B cell (primary cell): ENCODE results near the gene TRA2B. TPM values are rescaled to one million over a fixed set of nuclear protein-coding genes. Genes with fewer than 3 reads are reported as not detected.

ENCODE experiments used
- ATAC-seq: fragments of 200-7000 bp; cut with Tn5 transposase; one replicate; pipeline ENCODE4 v1.10.0; 2021; ENCODE audit warnings: low read depth, mild to moderate bottlenecking, moderate number of reproducible peaks, moderate library complexity
- CTCF ChIA-PET: fragments of 350-600 bp; sonication (Branson Sonifier 250); formaldehyde crosslinking; loops from one replicate; lab custom pipeline; 2021; ENCODE audit warnings: antibody characterized with exemption, inconsistent platforms; lab: Charles Lee
- POLR2A ChIA-PET: fragments of 350-600 bp; sonication (Branson Sonifier 250); formaldehyde crosslinking; loops from one replicate; lab custom pipeline; 2021; ENCODE audit warnings: antibody characterized with exemption; lab: Charles Lee
- DNase-seq: peaks from one replicate; pipeline ENCODE4 v3.0.0; 2013
- H2AFZ ChIP-seq: 2 replicates; pipeline ENCODE4 v1.6.1; 2012; ENCODE audit warnings: mild to moderate bottlenecking, low read depth, low read length; ENCODE audit not compliant: insufficient read depth, poor library complexity, severe bottlenecking
- H3K27ac ChIP-seq, 2 donors: 1 replicate in 1 of 2; 2 replicates in 1 of 2; pipeline ENCODE4 v1.5.1; 2012 to 2013; ENCODE audit warnings: low read length in 2 of 2, mild to moderate bottlenecking in 2 of 2, moderate library complexity in 1 of 2
- H3K27me3 ChIP-seq, 4 experiments: fragments of 200-600 bp in 1 of 4; sonication (generic) in 1 of 4; replicated peaks in 1 of 4; 1 replicate in 2 of 4; 2 replicates in 2 of 4; pipeline versions ENCODE4 v1.6.1 to v1.7.0; 2013 to 2016; ENCODE audit warnings: low read length in 3 of 4, mild to moderate bottlenecking in 2 of 4, mixed read lengths in 1 of 4, moderate library complexity in 1 of 4; ENCODE audit not compliant: insufficient read depth in 4 of 4, control insufficient read depth in 3 of 4; ENCODE audit errors: control extremely low read depth in 1 of 4
- H3K36me3 ChIP-seq, 2 experiments: replicated peaks in 1 of 2; 1 replicate in 1 of 2; 2 replicates in 1 of 2; pipeline versions ENCODE4 v1.6.1 to v1.7.1; 2013; ENCODE audit warnings: low read length in 1 of 2; ENCODE audit not compliant: insufficient read depth in 2 of 2, control insufficient read depth in 1 of 2; ENCODE audit errors: control extremely low read depth in 1 of 2, extremely low read depth in 1 of 2
- H3K4me1 ChIP-seq, 2 donors: fragments of 200-600 bp in 1 of 2; sonication (generic) in 1 of 2; 1 replicate in 1 of 2; 2 replicates in 1 of 2; pipeline versions ENCODE4 v1.5.1 to v1.6.1; 2013 to 2017; ENCODE audit warnings: low read length in 2 of 2; ENCODE audit not compliant: control insufficient read depth in 2 of 2, insufficient read depth in 2 of 2
- H3K4me2 ChIP-seq: replicated peaks from 2 replicates; pipeline ENCODE3; 2012; ENCODE audit warnings: mild to moderate bottlenecking, low read depth, low read length; ENCODE audit not compliant: poor library complexity, severe bottlenecking
- H3K4me3 ChIP-seq, 5 experiments: fragments of 200-600 bp in 1 of 5; sonication (generic) in 1 of 5; 1 replicate in 3 of 5; 2 replicates in 2 of 5; pipeline versions ENCODE4 v1.5.1 to v1.7.0; 2011 to 2016; ENCODE audit warnings: low read length in 4 of 5, mild to moderate bottlenecking in 4 of 5, low read depth in 2 of 5, control low read depth in 1 of 5, moderate library complexity in 1 of 5; ENCODE audit not compliant: insufficient read depth in 1 of 5; ENCODE audit errors: control extremely low read depth in 1 of 5, extremely low read depth in 1 of 5
- H3K79me2 ChIP-seq: fragments of 200-600 bp; sonication (generic); one replicate; pipeline ENCODE4 v1.6.0; 2016; ENCODE audit warnings: low read length; ENCODE audit not compliant: control insufficient read depth, insufficient read depth
- H3K9ac ChIP-seq: fragments of 200-600 bp; sonication (generic); 2 replicates; pipeline ENCODE4 v1.6.1; 2017; ENCODE audit warnings: mild to moderate bottlenecking, low read length, moderate library complexity
- H3K9me3 ChIP-seq, 3 donors: one replicate each; pipeline versions ENCODE4 v1.6.1 to v1.7.1; 2013; ENCODE audit warnings: low read length in 2 of 3; ENCODE audit not compliant: control insufficient read depth in 2 of 3, insufficient read depth in 1 of 3; ENCODE audit errors: control extremely low read depth in 1 of 3
- H4K20me1 ChIP-seq: 2 replicates; pipeline ENCODE4 v1.6.0; 2012; ENCODE audit warnings: mild to moderate bottlenecking, low read length; ENCODE audit not compliant: insufficient read depth, control insufficient read depth, poor library complexity, severe bottlenecking
- H3K27ac Mint-ChIP-seq: one replicate; pipeline ENCODE4 v1.8.0; 2021; ENCODE audit warnings: mixed read lengths
- H3K27me3 Mint-ChIP-seq: one replicate; pipeline ENCODE4 v1.8.0; 2021; ENCODE audit warnings: mixed read lengths
- H3K4me1 Mint-ChIP-seq: one replicate; pipeline ENCODE4 v1.8.0; 2021; ENCODE audit warnings: mixed read lengths
- H3K4me3 Mint-ChIP-seq: one replicate; pipeline ENCODE4 v1.8.0; 2021; ENCODE audit warnings: mixed read lengths
- H3K9me3 Mint-ChIP-seq: one replicate; pipeline ENCODE4 v1.8.0; 2022; ENCODE audit warnings: mixed read lengths; ENCODE audit not compliant: insufficient read depth
- EZH2 ChIP-seq: IDR thresholded peaks from 2 replicates; pipeline ENCODE4 v1.6.1; 2012; ENCODE audit warnings: borderline replicate concordance, low read depth, mild to moderate bottlenecking, moderate library complexity, low read length; ENCODE audit not compliant: insufficient read depth, poor library complexity, severe bottlenecking
- WGBS: methylation state at CpG from one replicate; pipeline ENCODE4 v1.1.5; 2013; ENCODE audit warnings: missing lambda C conversion rate; ENCODE audit not compliant: insufficient coverage; 5-methylcytosine and 5-hydroxymethylcytosine counted together
- intact Hi-C: fragments of 100-400 bp; cut with micrococcal nuclease; formaldehyde crosslinking; loops from one replicate; pipeline ENCODE4 v1.10.0; 2022
- polyA plus RNA-seq: library from polyadenylated mRNA; depleted of rRNA; stranded (reverse); fragments of >200 nt; gene quantifications from 2 replicates; pipeline ENCODE4 v1.2.3, GENCODE V29; 2012
- total RNA-seq, 2 donors: library from RNA; stranded (reverse); fragments of 120-200 nt in 1 of 2; gene quantifications; 1 replicate in 1 of 2; 2 replicates in 1 of 2; pipeline versions ENCODE4 v1.2.3 to v1.2.4, GENCODE V29; 2013 to 2022
- TF ChIP-seq, protein P1 (sequence below): fragments of 200-600 bp; IDR thresholded peaks from one replicate; pipeline ENCODE4 v1.8.0; 2022; ENCODE audit warnings: antibody characterized with exemption, mild to moderate bottlenecking

TRA2B gene
- total and polyA plus RNA-seq, 2 donors (not counting 1 experiment from before 2014, with no cell fraction given) = 220 to 1,062 TPM

DNA sequence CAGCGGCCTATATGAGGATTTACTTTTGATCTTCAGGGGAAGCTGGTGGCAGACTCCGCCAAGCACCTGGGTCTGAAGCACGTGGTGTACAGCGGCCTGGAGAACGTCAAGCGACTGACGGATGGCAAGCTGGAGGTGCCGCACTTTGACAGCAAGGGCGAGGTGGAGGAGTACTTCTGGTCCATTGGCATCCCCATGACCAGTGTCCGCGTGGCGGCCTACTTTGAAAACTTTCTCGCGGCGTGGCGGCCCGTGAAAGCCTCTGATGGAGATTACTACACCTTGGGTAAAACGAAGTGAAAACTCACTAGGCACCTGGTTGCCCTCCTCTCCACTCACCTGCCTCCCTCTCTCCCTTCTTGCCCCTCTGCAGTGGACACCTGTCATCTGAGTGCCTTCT lies 33.8 kb upstream of the TRA2B start:
- H3K4me1 ChIP-seq = no peaks in the 10 kb centered on the region
- H3K79me2 ChIP-seq = no peaks in the 10 kb centered on the region
- H3K36me3 ChIP-seq = no peaks in the 10 kb centered on the region
- no peak overlapping the region for H3K9ac ChIP-seq
- H3K27ac Mint-ChIP-seq = no peak overlapping the region
- ChIA-PET POLR2A (no interaction called here), CTCF (interaction anchor here (1.3 to 4.4 kb wide), 4 partner anchors 11 to 646 kb away, joined by 4 to 18 read pairs (median 6); no protein-coding TSS in a partner anchor)
- H3K4me2 ChIP-seq = no peak overlapping the region
- H3K4me1 Mint-ChIP-seq = no peaks in the 10 kb centered on the region
- TF ChIP-seq, protein P1, sequence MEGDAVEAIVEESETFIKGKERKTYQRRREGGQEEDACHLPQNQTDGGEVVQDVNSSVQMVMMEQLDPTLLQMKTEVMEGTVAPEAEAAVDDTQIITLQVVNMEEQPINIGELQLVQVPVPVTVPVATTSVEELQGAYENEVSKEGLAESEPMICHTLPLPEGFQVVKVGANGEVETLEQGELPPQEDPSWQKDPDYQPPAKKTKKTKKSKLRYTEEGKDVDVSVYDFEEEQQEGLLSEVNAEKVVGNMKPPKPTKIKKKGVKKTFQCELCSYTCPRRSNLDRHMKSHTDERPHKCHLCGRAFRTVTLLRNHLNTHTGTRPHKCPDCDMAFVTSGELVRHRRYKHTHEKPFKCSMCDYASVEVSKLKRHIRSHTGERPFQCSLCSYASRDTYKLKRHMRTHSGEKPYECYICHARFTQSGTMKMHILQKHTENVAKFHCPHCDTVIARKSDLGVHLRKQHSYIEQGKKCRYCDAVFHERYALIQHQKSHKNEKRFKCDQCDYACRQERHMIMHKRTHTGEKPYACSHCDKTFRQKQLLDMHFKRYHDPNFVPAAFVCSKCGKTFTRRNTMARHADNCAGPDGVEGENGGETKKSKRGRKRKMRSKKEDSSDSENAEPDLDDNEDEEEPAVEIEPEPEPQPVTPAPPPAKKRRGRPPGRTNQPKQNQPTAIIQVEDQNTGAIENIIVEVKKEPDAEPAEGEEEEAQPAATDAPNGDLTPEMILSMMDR = no peak
- TF ChIP-seq EZH2 = no peak
- no peaks in the 10 kb centered on the region for H4K20me1 ChIP-seq
- H2AFZ ChIP-seq = no peak overlapping the region
- WGBS = 90% methylated on average over 15 of the region's 18 CpGs
- intact Hi-C loops = no loop called here
- no peaks in the 10 kb centered on the region for H3K9me3 Mint-ChIP-seq
- H3K27me3 ChIP-seq = no peaks in the 10 kb centered on the region
- H3K9me3 ChIP-seq = no peaks in the 10 kb centered on the region
- DNase-seq (no peak), ATAC-seq (no peak)
- H3K4me3 Mint-ChIP-seq = no peak overlapping the region
- no peak overlapping the region for H3K4me3 ChIP-seq
- no peak overlapping the region for H3K27ac ChIP-seq
- H3K27me3 Mint-ChIP-seq = peaks cover 4% of the 10 kb centered on the region

DNA sequence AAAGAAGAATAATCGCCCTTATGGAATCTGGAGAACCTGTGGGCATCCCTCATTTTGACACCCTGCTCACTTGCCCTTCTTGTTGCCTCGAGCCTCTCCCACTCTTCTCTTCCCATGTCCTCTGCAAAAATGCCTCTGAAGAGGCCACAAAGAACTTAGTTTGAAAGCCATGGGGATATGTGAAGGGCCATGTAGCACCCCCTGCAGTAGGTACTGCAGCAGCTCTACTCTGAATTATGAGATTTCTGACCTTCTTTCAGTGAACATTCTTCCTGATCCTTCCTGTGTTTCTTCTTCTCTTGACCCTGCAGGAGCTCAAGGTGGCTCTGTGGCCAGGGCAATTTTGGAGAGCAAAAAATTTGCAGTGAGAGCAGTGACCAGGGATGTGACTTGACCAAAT lies 30.4 kb upstream of the TRA2B start:
- intact Hi-C loops = no loop called here
- no peak overlapping the region for H3K4me3 ChIP-seq
- Mint-ChIP-seq H3K27me3 (peaks cover 4% of the 10 kb centered on the region), H3K4me1 (no peaks in the 10 kb centered on the region), H3K4me3 (no peak overlapping the region), H3K27ac (no peak overlapping the region), H3K9me3 (peaks cover 2% of the 10 kb centered on the region)
- no peaks in the 10 kb centered on the region for H4K20me1 ChIP-seq
- DNase-seq (no peak), ATAC-seq (no peak)
- H3K4me2 ChIP-seq = no peak overlapping the region
- H3K4me1 ChIP-seq = no peaks in the 10 kb centered on the region
- H3K27me3 ChIP-seq = peaks cover 0 to 1% (median 0%) of the 10 kb centered on the region in 4 experiments
- H3K79me2 ChIP-seq = no peaks in the 10 kb centered on the region
- no peak for TF ChIP-seq EZH2
- TF ChIP-seq, protein P1 = no peak
- CTCF ChIA-PET = interaction anchor here (0.7 to 1.2 kb wide), 4 partner anchors 9 to 647 kb away, joined by 3 read pairs; no protein-coding TSS in a partner anchor
- no peak overlapping the region for H2AFZ ChIP-seq
- H3K36me3 ChIP-seq = no peaks in the 10 kb centered on the region
- H3K9ac ChIP-seq = no peak overlapping the region
- POLR2A ChIA-PET = no interaction called here
- peaks cover 0 to 7% (median 3%) of the 10 kb centered on the region in 3 donors for H3K9me3 ChIP-seq
- no peak overlapping the region for H3K27ac ChIP-seq
- no CpG with 5 or more reads among the region's 2 CpGs for WGBS
